ENCODE data around the gene SYT5. TPM values are rescaled to one million over a fixed set of nuclear protein-coding genes. Genes with fewer than 3 reads are reported as not detected.

The SYT5 gene
- total RNA-seq, 1 experiment from 2014 or later, result 1.3 TPM

GRCh38 chr19:55175117-55175867, 4.8 kb downstream of the SYT5 start:
- Histone ChIP-seq H2AFZ (no peak overlapping the region), H3K4me3 (no peak overlapping the region), H3K36me3 (ENCODE audit: low read depth) (no peaks in the 10 kb centered on the region), H3K9me3 (ENCODE audit: insufficient read depth, low read depth) (no peaks in the 10 kb centered on the region), H4K20me1 (ENCODE audit: insufficient read depth) (no peaks in the 10 kb centered on the region), H3K79me2 (ENCODE audit: low read depth) (no peaks in the 10 kb centered on the region), H3K9me2 (ENCODE audit: insufficient read depth) (no peaks in the 10 kb centered on the region), H3K27me3 (ENCODE audit: insufficient read depth, low read depth) (no peaks in the 10 kb centered on the region), H3F3A (ENCODE audit: insufficient read depth, low read depth) (peaks cover 25% of the 10 kb centered on the region), H3K27ac (no peak overlapping the region), H3K4me2 (no peak overlapping the region), H3K4me1 (replicated peaks; ENCODE audit: insufficient read depth) (peaks cover 10% of the 10 kb centered on the region; the same call in 1 of the 2 replicates)
- no peak for TF ChIP-seq CTCF (conservative IDR thresholded peaks at IDR 0.05)
- no peak for TF ChIP-seq EZH2 (IDR thresholded peaks at IDR 0.05; ENCODE audit: low read depth)
- CTCF ChIA-PET, result interaction anchor here (0.6 kb wide), 1 partner anchor 147 kb away, joined by 5 read pairs; no protein-coding TSS in a partner anchor
- intact Hi-C loops (cut with micrococcal nuclease; ENCODE audit: unreplicated experiment), result no loop called here
- no peak for DNase-seq
- POLR2A ChIA-PET (ENCODE audit: unreplicated experiment), result interaction anchor here (0.6 kb wide), 1 partner anchor 100 kb away, joined by 3 read pairs; the partner anchor contains the start of gene EPS8L1
- BruUV-seq (replicated peaks), result no TSS peak

DNA sequence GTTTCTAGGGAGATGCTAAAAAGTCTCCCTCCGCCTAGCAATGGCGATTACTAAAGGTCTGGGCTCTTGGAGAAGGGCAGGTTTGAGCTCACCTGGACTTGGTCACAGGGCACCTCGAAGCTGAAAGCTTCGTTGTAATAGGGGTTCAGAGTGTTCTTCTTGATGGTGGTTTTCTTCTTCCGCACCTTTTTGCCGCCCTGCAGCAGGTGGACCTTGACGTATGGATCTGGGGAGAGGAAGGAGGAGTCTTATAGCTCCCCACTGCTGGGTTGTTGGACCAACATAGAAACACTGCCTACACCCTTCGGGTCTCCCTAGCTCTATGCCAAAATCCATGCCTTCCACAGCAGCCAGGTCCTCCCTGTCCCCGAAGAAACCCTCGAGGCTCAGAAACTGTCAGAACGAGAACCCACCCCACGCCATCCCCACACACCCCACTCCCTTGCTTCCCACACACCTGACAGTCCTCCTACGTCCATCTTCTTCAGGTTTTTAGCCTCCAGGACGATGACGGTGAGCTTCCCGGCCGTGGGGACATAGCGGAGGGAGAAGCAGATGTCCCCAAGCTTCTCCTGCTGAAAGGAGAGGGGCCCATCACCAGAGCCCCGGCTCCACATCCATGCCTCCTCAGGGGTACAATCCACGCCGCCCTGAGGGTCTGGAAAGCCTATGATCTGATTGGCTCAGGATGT, 5.5 kb downstream of the SYT5 start:
- Histone ChIP-seq H3K27me3 (ENCODE audit: insufficient read depth, low read depth) (no peaks in the 10 kb centered on the region), H3K9me3 (ENCODE audit: insufficient read depth, low read depth) (no peaks in the 10 kb centered on the region), H3F3A (ENCODE audit: insufficient read depth, low read depth) (peaks cover 25% of the 10 kb centered on the region), H3K36me3 (ENCODE audit: low read depth) (no peaks in the 10 kb centered on the region), H2AFZ (no peak overlapping the region; the same call in 1 of the 2 replicates), H3K4me2 (peak overlapping the region; percentile 94; the same call in 1 of the 2 replicates), H3K79me2 (ENCODE audit: low read depth) (no peaks in the 10 kb centered on the region), H3K4me1 (replicated peaks; ENCODE audit: insufficient read depth) (peaks cover 10% of the 10 kb centered on the region; the same call in 1 of the 2 replicates), H3K4me3 (peak overlapping the region; percentile 88; the same call in 1 of the 2 replicates), H3K27ac (no peak overlapping the region), H4K20me1 (ENCODE audit: insufficient read depth) (no peaks in the 10 kb centered on the region), H3K9me2 (ENCODE audit: insufficient read depth) (no peaks in the 10 kb centered on the region)
- DNase-seq, result no peak
- TSS peak; percentile 58 for BruUV-seq (replicated peaks)
- intact Hi-C loops (cut with micrococcal nuclease; ENCODE audit: unreplicated experiment), result no loop called here
- TF ChIP-seq EZH2 (IDR thresholded peaks at IDR 0.05; ENCODE audit: low read depth), result no peak
- TF ChIP-seq CTCF (conservative IDR thresholded peaks at IDR 0.05), result no peak
- CTCF ChIA-PET, result interaction anchor here (0.6 to 0.7 kb wide), 3 partner anchors 9 to 329 kb away, joined by 3 to 5 read pairs (median 5); no protein-coding TSS in a partner anchor
- POLR2A ChIA-PET (ENCODE audit: unreplicated experiment), result interaction anchor here (0.6 kb wide), 1 partner anchor 307 kb away, joined by 21 read pairs; no protein-coding TSS in a partner anchor

DNA sequence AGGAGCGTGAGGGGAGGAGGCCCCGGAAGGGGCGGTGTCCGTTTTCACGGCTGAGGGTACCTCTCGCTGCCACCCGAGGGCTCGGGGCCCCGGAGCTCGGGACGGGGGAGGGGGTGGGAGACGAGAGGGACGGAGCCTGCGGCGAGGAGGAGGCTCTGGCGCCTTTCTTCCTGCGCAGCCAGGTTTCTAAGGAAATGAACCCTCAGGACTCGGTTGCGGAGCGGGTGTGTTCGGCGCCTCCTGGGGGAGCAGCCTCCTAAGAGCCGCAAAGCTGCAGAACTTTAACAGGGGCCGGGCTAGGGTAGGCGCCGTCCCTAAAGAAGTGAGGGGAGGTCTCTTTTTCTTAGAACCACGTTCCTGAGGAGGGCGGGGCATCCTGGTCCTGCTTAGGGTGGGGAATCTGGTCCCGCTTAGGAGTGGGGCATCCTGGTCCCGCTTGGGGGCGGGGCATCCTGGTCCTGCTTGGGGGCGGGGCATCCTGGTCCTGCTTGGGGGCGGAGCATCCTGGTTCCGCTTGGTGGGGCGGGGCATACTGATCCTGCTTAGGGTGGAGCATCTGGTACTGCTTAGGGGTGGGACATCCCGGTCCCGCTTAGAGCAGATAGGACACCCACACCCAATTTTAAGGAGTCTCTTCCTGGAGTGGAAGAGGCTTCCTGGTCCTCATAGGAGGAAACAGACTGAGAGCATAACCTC, 6.2 kb downstream of the SYT5 start:
- peaks cover 25% of the 10 kb centered on the region for H3F3A ChIP-seq (ENCODE audit: insufficient read depth, low read depth)
- intact Hi-C loops (cut with micrococcal nuclease; ENCODE audit: unreplicated experiment), result no loop called here
- no peaks in the 10 kb centered on the region for H3K9me2 ChIP-seq (ENCODE audit: insufficient read depth)
- no peaks in the 10 kb centered on the region for H3K27me3 ChIP-seq (ENCODE audit: insufficient read depth, low read depth)
- peak overlapping the region; percentile 94 for H3K4me2 ChIP-seq
- TF ChIP-seq EZH2 (IDR thresholded peaks at IDR 0.05; ENCODE audit: low read depth) (no peak), CTCF (conservative IDR thresholded peaks at IDR 0.05) (no peak; the same call in 1 of the 2 replicates)
- no TSS peak for BruUV-seq (replicated peaks)
- no peaks in the 10 kb centered on the region for H3K36me3 ChIP-seq (ENCODE audit: low read depth)
- CTCF ChIA-PET, result interaction anchor here (0.6 to 0.7 kb wide), 3 partner anchors 10 to 301 kb away, joined by 3 to 4 read pairs (median 3); no protein-coding TSS in a partner anchor
- H3K4me1 ChIP-seq (replicated peaks; ENCODE audit: insufficient read depth), result peaks cover 10% of the 10 kb centered on the region; the same call in 1 of the 2 replicates
- H3K9me3 ChIP-seq (ENCODE audit: insufficient read depth, low read depth), result no peaks in the 10 kb centered on the region
- H3K4me3 ChIP-seq, result peak overlapping the region; percentile 88
- H2AFZ ChIP-seq, result peak overlapping the region; percentile 93
- POLR2A ChIA-PET (ENCODE audit: unreplicated experiment), result interaction anchor here (0.5 to 0.6 kb wide), 2 partner anchors 108 to 308 kb away, joined by 5 to 21 read pairs; no protein-coding TSS in a partner anchor
- H3K27ac ChIP-seq, result peak overlapping the region; percentile 23; the same call in 1 of the 2 replicates
- DNase-seq, result peak; percentile 60 to 96
- H3K79me2 ChIP-seq (ENCODE audit: low read depth), result no peaks in the 10 kb centered on the region
- H4K20me1 ChIP-seq (ENCODE audit: insufficient read depth), result no peaks in the 10 kb centered on the region

Measured in PC-9 (cell line).